ENCODE measurements around the gene ITGA2. TPM values are rescaled to one million over a fixed set of nuclear protein-coding genes. Genes with fewer than 3 reads are reported as not detected.

The ITGA2 gene
- total RNA-seq, 1 experiment from 2014 or later = not detected

DNA sequence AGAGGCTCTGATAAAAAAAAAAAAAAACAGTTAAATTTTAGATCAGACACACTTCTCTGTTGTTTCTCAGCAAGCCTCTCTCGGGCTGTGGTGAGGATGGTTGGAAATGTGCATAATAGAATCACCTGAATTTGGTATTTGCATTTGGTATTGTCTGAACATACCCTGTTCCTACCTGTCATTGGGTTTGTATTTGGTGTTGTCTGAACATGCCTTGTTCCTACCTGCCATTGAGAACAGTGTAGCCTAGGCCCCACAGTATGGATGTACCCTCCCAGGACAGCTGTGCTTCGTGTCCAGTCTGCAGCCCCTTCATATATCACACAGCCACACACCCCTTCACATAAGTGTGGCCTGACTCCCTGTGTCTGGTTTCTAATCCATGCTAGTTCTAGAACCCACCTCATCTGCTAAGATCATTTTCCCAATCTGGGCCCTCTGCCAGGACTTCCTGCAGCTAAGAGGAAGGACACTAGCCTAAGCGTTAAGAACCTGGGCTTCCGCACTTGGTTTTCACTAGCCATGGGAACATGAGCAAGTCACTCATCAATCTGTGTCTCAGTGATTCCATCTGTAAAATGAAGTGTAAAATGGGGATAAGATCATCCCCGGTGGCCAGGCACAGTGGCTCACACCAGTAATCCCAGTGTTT lies 49.2 kb downstream of the ITGA2 start:
- DNase-seq = no peak
- H3K4me1 ChIP-seq (ENCODE audit: low read length) = no peaks in the 10 kb centered on the region
- H3K36me3 ChIP-seq (ENCODE audit: insufficient read depth, low read length) = no peaks in the 10 kb centered on the region
- H3K4me2 ChIP-seq (ENCODE audit: low read depth, low read length, poor library complexity, severe bottlenecking) = no peak overlapping the region
- H3K4me3 ChIP-seq (ENCODE audit: low read length) = no peak overlapping the region
- no peaks in the 10 kb centered on the region for H3K27me3 ChIP-seq (ENCODE audit: low read length)
- H3K9ac ChIP-seq (ENCODE audit: low read length) = no peak overlapping the region
- H3K27ac ChIP-seq (ENCODE audit: low read length) = no peak overlapping the region
- no peak overlapping the region for H2AFZ ChIP-seq (ENCODE audit: low read length)
- H3K9me3 ChIP-seq (ENCODE audit: low read length) = no peaks in the 10 kb centered on the region
- H3K79me2 ChIP-seq (ENCODE audit: low read length) = no peaks in the 10 kb centered on the region
- no peaks in the 10 kb centered on the region for H4K20me1 ChIP-seq (ENCODE audit: insufficient read depth, low read depth, low read length)
- H3K9me2 ChIP-seq (replicated peaks; ENCODE audit: insufficient read depth, low read length) = no peaks in the 10 kb centered on the region

DNA sequence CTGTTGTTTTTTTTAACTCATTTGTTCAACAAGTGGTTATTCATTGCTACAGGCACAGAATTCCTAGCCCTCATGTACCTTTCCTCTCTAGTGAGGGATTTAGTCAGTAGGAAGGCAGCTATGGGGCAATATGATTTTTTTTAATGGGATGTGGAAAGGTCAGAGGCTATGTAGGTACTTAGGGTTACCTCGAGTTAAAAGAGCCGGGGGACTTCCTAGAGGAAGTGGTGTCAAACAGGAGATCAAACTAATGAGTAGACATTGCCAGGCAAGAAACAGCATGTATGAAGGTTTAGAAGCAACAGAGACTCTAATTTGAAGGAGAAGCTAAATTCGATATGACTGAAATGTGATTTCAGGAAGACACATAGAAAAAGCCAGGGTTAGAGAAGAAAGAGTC lies 50.7 kb downstream of the ITGA2 start:
- no peaks in the 10 kb centered on the region for H3K9me3 ChIP-seq (ENCODE audit: low read length)
- H3K79me2 ChIP-seq (ENCODE audit: low read length) = no peaks in the 10 kb centered on the region
- H3K9ac ChIP-seq (ENCODE audit: low read length) = no peak overlapping the region
- no peaks in the 10 kb centered on the region for H3K9me2 ChIP-seq (replicated peaks; ENCODE audit: insufficient read depth, low read length)
- H4K20me1 ChIP-seq (ENCODE audit: insufficient read depth, low read depth, low read length) = no peaks in the 10 kb centered on the region
- H3K36me3 ChIP-seq (ENCODE audit: insufficient read depth, low read length) = no peaks in the 10 kb centered on the region
- no peak for DNase-seq
- H2AFZ ChIP-seq (ENCODE audit: low read length) = no peak overlapping the region
- no peaks in the 10 kb centered on the region for H3K4me1 ChIP-seq (ENCODE audit: low read length)
- H3K4me3 ChIP-seq (ENCODE audit: low read length) = no peak overlapping the region
- H3K27ac ChIP-seq (ENCODE audit: low read length) = no peak overlapping the region
- no peaks in the 10 kb centered on the region for H3K27me3 ChIP-seq (ENCODE audit: low read length)
- no peak overlapping the region for H3K4me2 ChIP-seq (ENCODE audit: low read depth, low read length, poor library complexity, severe bottlenecking)

DNA sequence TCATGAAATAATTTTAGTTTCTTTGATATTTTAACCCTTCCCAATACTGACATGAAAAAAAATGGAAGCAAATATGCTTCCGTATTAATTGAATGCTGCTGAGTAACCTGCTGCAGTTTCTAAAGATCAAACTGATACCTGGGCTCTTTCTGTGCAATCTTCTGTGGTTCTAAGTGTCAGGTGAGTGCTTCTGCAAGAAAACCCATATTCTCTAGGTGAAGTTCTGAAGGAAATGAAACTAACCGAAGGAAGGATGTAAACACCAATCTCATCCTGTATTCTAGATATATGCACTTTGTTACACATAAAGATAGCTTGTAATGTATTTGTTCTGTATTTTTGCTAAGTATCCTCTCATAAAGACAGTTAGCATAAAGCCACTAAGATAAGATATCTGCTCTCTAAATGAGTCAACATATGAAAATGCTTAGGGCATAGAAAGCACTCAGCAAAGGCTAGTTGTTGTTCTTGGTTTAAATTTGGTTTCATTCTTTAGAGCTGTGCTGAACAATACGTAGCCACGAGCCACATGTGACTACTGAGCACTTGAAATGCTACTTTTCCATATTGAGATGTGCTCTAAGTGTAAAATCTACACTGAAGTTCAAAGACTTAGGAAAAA lies 52.0 kb downstream of the ITGA2 start:
- no peak for DNase-seq
- Histone ChIP-seq H3K4me2 (ENCODE audit: low read depth, low read length, poor library complexity, severe bottlenecking) (no peak overlapping the region), H3K4me3 (ENCODE audit: low read length) (no peak overlapping the region)

DNA sequence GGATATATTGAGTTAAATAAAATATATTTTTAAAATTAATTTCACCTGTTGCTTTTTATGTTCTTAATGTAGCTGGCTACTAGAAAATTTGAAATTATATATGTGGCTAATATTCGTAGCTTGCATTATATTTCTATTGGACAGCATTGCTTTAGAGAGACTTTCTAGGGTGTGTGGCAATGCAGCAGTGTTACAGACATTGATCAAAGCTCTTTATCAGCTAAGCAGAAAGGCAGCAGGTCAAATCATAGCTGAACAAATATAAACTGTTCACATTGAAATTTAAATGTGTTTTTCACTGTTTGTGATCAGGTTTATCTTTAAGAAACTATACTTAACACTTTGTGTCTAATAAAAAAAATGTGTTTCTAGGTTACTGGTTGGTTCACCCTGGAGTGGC lies 52.6 kb downstream of the ITGA2 start:
- Histone ChIP-seq H3K79me2 (ENCODE audit: low read length) (no peaks in the 10 kb centered on the region), H3K9me2 (replicated peaks; ENCODE audit: insufficient read depth, low read length) (no peaks in the 10 kb centered on the region), H3K27me3 (ENCODE audit: low read length) (no peaks in the 10 kb centered on the region), H3K9ac (ENCODE audit: low read length) (no peak overlapping the region), H3K27ac (ENCODE audit: low read length) (no peak overlapping the region), H3K4me3 (ENCODE audit: low read length) (no peak overlapping the region), H4K20me1 (ENCODE audit: insufficient read depth, low read depth, low read length) (no peaks in the 10 kb centered on the region), H3K4me2 (ENCODE audit: low read depth, low read length, poor library complexity, severe bottlenecking) (no peak overlapping the region), H3K9me3 (ENCODE audit: low read length) (no peaks in the 10 kb centered on the region), H2AFZ (ENCODE audit: low read length) (no peak overlapping the region), H3K36me3 (ENCODE audit: insufficient read depth, low read length) (no peaks in the 10 kb centered on the region), H3K4me1 (ENCODE audit: low read length) (no peaks in the 10 kb centered on the region)
- no peak for DNase-seq

More for the DNA sequence above, 52.0 kb downstream of the ITGA2 start:
- Histone ChIP-seq H2AFZ (ENCODE audit: low read length) (no peak overlapping the region), H3K79me2 (ENCODE audit: low read length) (no peaks in the 10 kb centered on the region), H3K27ac (ENCODE audit: low read length) (no peak overlapping the region), H3K36me3 (ENCODE audit: insufficient read depth, low read length) (no peaks in the 10 kb centered on the region), H4K20me1 (ENCODE audit: insufficient read depth, low read depth, low read length) (no peaks in the 10 kb centered on the region), H3K9ac (ENCODE audit: low read length) (no peak overlapping the region), H3K4me1 (ENCODE audit: low read length) (no peaks in the 10 kb centered on the region), H3K27me3 (ENCODE audit: low read length) (no peaks in the 10 kb centered on the region), H3K9me3 (ENCODE audit: low read length) (no peaks in the 10 kb centered on the region), H3K9me2 (replicated peaks; ENCODE audit: insufficient read depth, low read length) (no peaks in the 10 kb centered on the region)

DNA sequence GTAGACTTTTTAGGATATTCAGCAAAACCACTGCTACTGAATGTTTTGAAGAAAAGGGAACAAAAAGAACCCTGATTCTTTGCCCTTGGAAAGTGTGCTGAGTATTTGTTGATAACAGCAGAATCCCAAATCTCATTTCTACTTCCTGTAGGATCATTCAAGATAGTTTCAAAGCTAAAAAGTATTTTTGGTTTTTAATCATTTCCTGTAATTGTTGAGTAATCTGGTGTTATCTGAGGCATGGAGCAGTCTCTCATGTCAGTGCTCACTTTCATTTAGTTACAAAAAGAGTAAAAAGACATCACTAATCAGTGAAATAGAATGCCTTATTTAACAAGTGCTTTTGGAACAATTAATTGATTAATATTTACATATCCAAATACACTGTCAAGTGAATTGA lies 56.1 kb downstream of the ITGA2 start:
- H3K4me2 ChIP-seq (ENCODE audit: low read depth, low read length, poor library complexity, severe bottlenecking) = no peak overlapping the region
- H3K27me3 ChIP-seq (ENCODE audit: low read length) = no peaks in the 10 kb centered on the region
- H3K27ac ChIP-seq (ENCODE audit: low read length) = no peak overlapping the region
- H2AFZ ChIP-seq (ENCODE audit: low read length) = no peak overlapping the region
- H4K20me1 ChIP-seq (ENCODE audit: insufficient read depth, low read depth, low read length) = no peaks in the 10 kb centered on the region
- no peak for DNase-seq
- no peak overlapping the region for H3K9ac ChIP-seq (ENCODE audit: low read length)
- no peaks in the 10 kb centered on the region for H3K36me3 ChIP-seq (ENCODE audit: insufficient read depth, low read length)
- H3K79me2 ChIP-seq (ENCODE audit: low read length) = no peaks in the 10 kb centered on the region
- H3K9me3 ChIP-seq (ENCODE audit: low read length) = no peaks in the 10 kb centered on the region
- no peaks in the 10 kb centered on the region for H3K9me2 ChIP-seq (replicated peaks; ENCODE audit: insufficient read depth, low read length)
- H3K4me1 ChIP-seq (ENCODE audit: low read length) = no peaks in the 10 kb centered on the region
- H3K4me3 ChIP-seq (ENCODE audit: low read length) = no peak overlapping the region

DNA sequence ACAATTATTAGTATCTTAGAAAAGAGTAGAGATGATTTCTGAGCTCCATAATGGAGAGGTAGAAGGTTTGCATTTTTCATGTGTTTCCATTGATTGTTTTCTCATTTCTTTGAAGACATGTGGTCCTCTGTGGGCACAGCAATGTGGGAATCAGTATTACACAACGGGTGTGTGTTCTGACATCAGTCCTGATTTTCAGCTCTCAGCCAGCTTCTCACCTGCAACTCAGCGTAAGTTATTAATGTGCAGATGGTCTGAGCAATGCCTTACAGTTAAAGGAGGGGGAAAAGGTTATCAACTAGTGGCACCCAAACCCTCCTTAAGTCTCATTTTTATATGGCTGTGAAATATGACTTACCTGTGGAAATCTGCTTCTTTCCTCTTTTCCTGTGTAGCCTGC lies 59.1 kb downstream of the ITGA2 start:
- Histone ChIP-seq H3K4me3 (ENCODE audit: low read length) (no peak overlapping the region), H4K20me1 (ENCODE audit: insufficient read depth, low read depth, low read length) (no peaks in the 10 kb centered on the region), H3K4me1 (ENCODE audit: low read length) (no peaks in the 10 kb centered on the region), H2AFZ (ENCODE audit: low read length) (no peak overlapping the region), H3K27ac (ENCODE audit: low read length) (no peak overlapping the region), H3K9ac (ENCODE audit: low read length) (no peak overlapping the region), H3K9me2 (replicated peaks; ENCODE audit: insufficient read depth, low read length) (no peaks in the 10 kb centered on the region), H3K4me2 (ENCODE audit: low read depth, low read length, poor library complexity, severe bottlenecking) (no peak overlapping the region), H3K36me3 (ENCODE audit: insufficient read depth, low read length) (no peaks in the 10 kb centered on the region), H3K9me3 (ENCODE audit: low read length) (no peaks in the 10 kb centered on the region), H3K79me2 (ENCODE audit: low read length) (no peaks in the 10 kb centered on the region), H3K27me3 (ENCODE audit: low read length) (no peaks in the 10 kb centered on the region)
- no peak for DNase-seq

DNA sequence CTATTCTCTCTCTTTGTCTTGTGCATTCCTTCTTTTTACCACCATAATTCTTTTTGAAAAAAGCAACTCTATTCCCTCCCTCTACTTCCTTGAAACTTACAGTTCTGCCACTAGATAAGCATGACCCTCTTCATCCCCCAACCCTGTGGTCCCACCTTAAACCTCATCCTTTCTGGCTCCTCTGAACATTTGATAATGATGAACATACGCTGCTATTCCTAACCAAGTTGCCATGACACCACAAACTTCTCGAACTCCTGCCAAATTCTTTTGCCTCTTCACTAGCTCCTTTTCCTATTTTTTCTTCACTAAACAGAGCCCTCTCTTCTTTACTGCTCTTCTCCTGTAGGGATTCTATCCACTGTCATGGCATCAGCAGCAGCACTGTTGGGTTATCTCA lies 63.3 kb downstream of the ITGA2 start:
- Histone ChIP-seq H3K4me2 (ENCODE audit: low read depth, low read length, poor library complexity, severe bottlenecking) (no peak overlapping the region), H4K20me1 (ENCODE audit: insufficient read depth, low read depth, low read length) (no peaks in the 10 kb centered on the region), H3K4me1 (ENCODE audit: low read length) (no peaks in the 10 kb centered on the region), H3K36me3 (ENCODE audit: insufficient read depth, low read length) (no peaks in the 10 kb centered on the region), H3K9me2 (replicated peaks; ENCODE audit: insufficient read depth, low read length) (no peaks in the 10 kb centered on the region), H3K9ac (ENCODE audit: low read length) (no peak overlapping the region), H3K4me3 (ENCODE audit: low read length) (no peak overlapping the region), H3K27ac (ENCODE audit: low read length) (no peak overlapping the region), H3K9me3 (ENCODE audit: low read length) (no peaks in the 10 kb centered on the region), H2AFZ (ENCODE audit: low read length) (no peak overlapping the region), H3K79me2 (ENCODE audit: low read length) (no peaks in the 10 kb centered on the region), H3K27me3 (ENCODE audit: low read length) (no peaks in the 10 kb centered on the region)
- DNase-seq = no peak

DNA sequence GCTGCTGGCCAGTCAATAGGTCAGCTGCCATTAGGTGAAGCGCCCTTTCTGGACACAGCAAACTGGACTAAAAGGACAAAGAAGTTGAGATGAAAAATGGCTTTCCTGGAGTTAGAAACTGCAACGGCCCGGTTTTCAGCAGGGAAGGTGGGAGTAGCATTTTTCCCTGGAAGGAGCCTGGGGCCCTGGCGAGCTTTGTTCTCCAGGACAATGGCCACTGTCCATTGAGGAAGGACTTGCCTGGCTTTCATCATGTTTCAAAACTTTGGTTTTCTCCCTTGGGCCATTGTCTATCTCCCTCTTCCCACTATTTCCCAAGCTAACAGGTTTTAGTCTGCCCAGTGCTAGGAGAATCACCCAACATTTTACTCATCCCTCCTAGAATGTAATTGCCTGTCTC lies 64.2 kb downstream of the ITGA2 start:
- DNase-seq = no peak
- Histone ChIP-seq H3K27me3 (ENCODE audit: low read length) (no peaks in the 10 kb centered on the region), H3K9me2 (replicated peaks; ENCODE audit: insufficient read depth, low read length) (no peaks in the 10 kb centered on the region), H3K4me1 (ENCODE audit: low read length) (no peaks in the 10 kb centered on the region), H3K4me3 (ENCODE audit: low read length) (no peak overlapping the region), H3K9me3 (ENCODE audit: low read length) (no peaks in the 10 kb centered on the region), H3K9ac (ENCODE audit: low read length) (no peak overlapping the region), H3K4me2 (ENCODE audit: low read depth, low read length, poor library complexity, severe bottlenecking) (no peak overlapping the region), H2AFZ (ENCODE audit: low read length) (no peak overlapping the region), H4K20me1 (ENCODE audit: insufficient read depth, low read depth, low read length) (no peaks in the 10 kb centered on the region), H3K79me2 (ENCODE audit: low read length) (no peaks in the 10 kb centered on the region), H3K36me3 (ENCODE audit: insufficient read depth, low read length) (no peaks in the 10 kb centered on the region), H3K27ac (ENCODE audit: low read length) (no peak overlapping the region)

Measured in Karpas-422 (cell line).